SU-DHL-6 (cell line): ENCODE measurements around the gene SWSAP1.

Experiments used
- H2AFZ ChIP-seq: fragments of 200-600 bp; sonication (generic); 2 replicates; pipeline ENCODE4 v1.6.1; 2014; ENCODE audit warnings: low read depth, mild to moderate bottlenecking, moderate library complexity, mixed read lengths, antibody characterized with exemption, low read length; ENCODE audit not compliant: severe bottlenecking
- H3F3A ChIP-seq: fragments of 200-600 bp; shearing (Covaris generic); 2 replicates; pipeline ENCODE4 v1.6.0; 2016; ENCODE audit warnings: antibody characterized with exemption, mild to moderate bottlenecking; ENCODE audit not compliant: insufficient read depth
- H3K27ac ChIP-seq: fragments of 200-600 bp; sonication (generic); 2 replicates; pipeline ENCODE4 v1.5.1; 2016; ENCODE audit warnings: low read depth, mild to moderate bottlenecking, low read length, moderate library complexity, mixed read lengths
- H3K27me3 ChIP-seq: fragments of 200-600 bp; sonication (generic), shearing (Covaris generic); 2 replicates; pipeline ENCODE4 v1.6.0; 2014; ENCODE audit warnings: mild to moderate bottlenecking, low read length
- H3K36me3 ChIP-seq: fragments of 200-600 bp; sonication (generic); 2 replicates; pipeline ENCODE4 v1.6.1; 2014; ENCODE audit warnings: mild to moderate bottlenecking, low read length, mixed read lengths
- H3K4me2 ChIP-seq: fragments of 300-600, 200-600 bp; shearing (Covaris generic), sonication (generic); 2 replicates; pipeline ENCODE4 v1.6.0; 2014; ENCODE audit warnings: low read length, low read depth, mild to moderate bottlenecking; ENCODE audit not compliant: poor library complexity, severe bottlenecking
- H3K4me3 ChIP-seq: fragments of 200-600 bp; sonication (generic); 2 replicates; pipeline ENCODE4 v1.5.1; 2014; ENCODE audit warnings: antibody characterized with exemption, low read length, mild to moderate bottlenecking, mixed read lengths; ENCODE audit not compliant: insufficient read depth, poor library complexity, severe bottlenecking
- H3K79me2 ChIP-seq: fragments of 200-600 bp; sonication (generic); 2 replicates; pipeline ENCODE4 v1.6.1; 2014; ENCODE audit warnings: mild to moderate bottlenecking, low read length, moderate library complexity; ENCODE audit not compliant: insufficient read depth
- H3K9ac ChIP-seq: fragments of 200-600 bp; sonication (generic); 2 replicates; pipeline ENCODE4 v1.7.0; 2014; ENCODE audit warnings: mild to moderate bottlenecking, low read length
- H3K9me2 ChIP-seq: fragments of 200-600 bp; sonication (generic); replicated peaks from 2 replicates; pipeline ENCODE4 v1.6.1; 2014; ENCODE audit warnings: low read length; ENCODE audit not compliant: insufficient read depth
- H3K9me3 ChIP-seq: fragments of 200-600 bp; sonication (generic); 2 replicates; pipeline ENCODE4 v1.6.1; 2014; ENCODE audit warnings: low read length, mixed read lengths; ENCODE audit not compliant: insufficient read depth
- H4K20me1 ChIP-seq: fragments of 200-600 bp; sonication (generic); 2 replicates; pipeline ENCODE4 v1.6.1; 2014; ENCODE audit warnings: low read depth, mild to moderate bottlenecking, antibody characterized with exemption, low read length, moderate library complexity, mixed read lengths
- EZH2phosphoT487 ChIP-seq: fragments of 200-600 bp; sonication (generic), shearing (Covaris generic); conservative IDR thresholded peaks from 2 replicates; pipeline ENCODE4 v1.6.1; 2018; ENCODE audit warnings: mild to moderate bottlenecking, antibody characterized with exemption, low read length, moderate library complexity, mixed read lengths
- TF ChIP-seq, protein P1 (sequence below): fragments of 200-600 bp; sonication (generic); IDR thresholded peaks from one replicate; pipeline ENCODE4 v1.5.1; 2017; ENCODE audit warnings: antibody characterized with exemption, mild to moderate bottlenecking, low read length, moderate library complexity; ENCODE audit not compliant: insufficient read depth, poor library complexity, severe bottlenecking

SWSAP1 gene

DNA sequence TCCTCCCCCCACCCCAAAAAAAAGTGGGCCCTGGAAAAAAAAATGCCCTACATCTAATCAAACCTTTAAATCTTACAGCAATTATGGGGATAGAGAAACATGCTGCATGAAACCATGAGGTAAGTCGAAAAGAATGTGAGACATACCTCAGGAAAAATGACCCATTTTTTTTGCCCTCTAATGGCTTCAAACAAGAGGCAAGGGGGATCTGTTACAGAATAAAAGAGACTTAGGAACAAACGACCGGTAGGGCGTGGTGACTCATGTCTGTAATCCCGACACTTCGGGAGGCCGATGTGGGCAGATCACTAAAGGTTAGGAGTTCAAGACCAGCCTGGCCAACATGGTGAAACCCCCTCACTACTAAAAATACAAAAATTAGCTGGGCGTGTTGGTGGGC is 36.2 kb downstream of the SWSAP1 start:
- TF ChIP-seq EZH2phosphoT487: no peak
- TF ChIP-seq, protein P1, sequence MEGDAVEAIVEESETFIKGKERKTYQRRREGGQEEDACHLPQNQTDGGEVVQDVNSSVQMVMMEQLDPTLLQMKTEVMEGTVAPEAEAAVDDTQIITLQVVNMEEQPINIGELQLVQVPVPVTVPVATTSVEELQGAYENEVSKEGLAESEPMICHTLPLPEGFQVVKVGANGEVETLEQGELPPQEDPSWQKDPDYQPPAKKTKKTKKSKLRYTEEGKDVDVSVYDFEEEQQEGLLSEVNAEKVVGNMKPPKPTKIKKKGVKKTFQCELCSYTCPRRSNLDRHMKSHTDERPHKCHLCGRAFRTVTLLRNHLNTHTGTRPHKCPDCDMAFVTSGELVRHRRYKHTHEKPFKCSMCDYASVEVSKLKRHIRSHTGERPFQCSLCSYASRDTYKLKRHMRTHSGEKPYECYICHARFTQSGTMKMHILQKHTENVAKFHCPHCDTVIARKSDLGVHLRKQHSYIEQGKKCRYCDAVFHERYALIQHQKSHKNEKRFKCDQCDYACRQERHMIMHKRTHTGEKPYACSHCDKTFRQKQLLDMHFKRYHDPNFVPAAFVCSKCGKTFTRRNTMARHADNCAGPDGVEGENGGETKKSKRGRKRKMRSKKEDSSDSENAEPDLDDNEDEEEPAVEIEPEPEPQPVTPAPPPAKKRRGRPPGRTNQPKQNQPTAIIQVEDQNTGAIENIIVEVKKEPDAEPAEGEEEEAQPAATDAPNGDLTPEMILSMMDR: no peak
- H3K9me2 ChIP-seq: no peaks in the 10 kb centered on the region
- no peak overlapping the region for H3K4me2 ChIP-seq
- H3F3A ChIP-seq: no peaks in the 10 kb centered on the region
- no peak overlapping the region for H3K4me3 ChIP-seq
- H3K9me3 ChIP-seq: no peaks in the 10 kb centered on the region
- no peaks in the 10 kb centered on the region for H3K27me3 ChIP-seq
- H4K20me1 ChIP-seq: no peaks in the 10 kb centered on the region
- no peak overlapping the region for H3K27ac ChIP-seq
- H3K9ac ChIP-seq: no peak overlapping the region
- no peak overlapping the region for H2AFZ ChIP-seq
- no peaks in the 10 kb centered on the region for H3K79me2 ChIP-seq
- no peaks in the 10 kb centered on the region for H3K36me3 ChIP-seq

DNA sequence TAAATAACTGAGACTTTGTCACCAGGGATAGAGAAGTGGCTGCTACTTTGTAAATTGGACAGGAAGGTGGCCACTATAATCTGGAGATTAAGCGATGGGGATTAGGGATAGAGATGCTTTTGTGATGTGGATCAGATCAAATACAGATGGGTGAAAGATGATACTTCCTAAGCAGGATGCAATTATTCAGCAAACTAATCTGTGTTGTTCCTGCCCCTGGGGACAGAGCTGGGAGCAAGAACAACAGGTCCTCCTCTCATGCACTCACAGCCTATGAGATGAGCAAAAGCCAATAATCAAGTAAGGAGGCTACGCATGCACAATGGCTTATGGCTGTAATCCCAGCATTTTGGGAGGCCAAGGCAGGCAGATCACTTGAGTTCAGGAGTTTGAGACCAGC is 40.1 kb downstream of the SWSAP1 start:
- no peaks in the 10 kb centered on the region for H3K79me2 ChIP-seq
- H3K27ac ChIP-seq: no peak overlapping the region
- no peaks in the 10 kb centered on the region for H3K9me2 ChIP-seq
- H2AFZ ChIP-seq: no peak overlapping the region
- H3F3A ChIP-seq: no peaks in the 10 kb centered on the region
- H3K4me2 ChIP-seq: no peak overlapping the region
- no peaks in the 10 kb centered on the region for H3K36me3 ChIP-seq
- no peaks in the 10 kb centered on the region for H3K27me3 ChIP-seq
- H3K9me3 ChIP-seq: no peaks in the 10 kb centered on the region
- no peak overlapping the region for H3K4me3 ChIP-seq
- no peaks in the 10 kb centered on the region for H4K20me1 ChIP-seq
- no peak for TF ChIP-seq EZH2phosphoT487
- TF ChIP-seq, protein P1: no peak
- no peak overlapping the region for H3K9ac ChIP-seq

DNA sequence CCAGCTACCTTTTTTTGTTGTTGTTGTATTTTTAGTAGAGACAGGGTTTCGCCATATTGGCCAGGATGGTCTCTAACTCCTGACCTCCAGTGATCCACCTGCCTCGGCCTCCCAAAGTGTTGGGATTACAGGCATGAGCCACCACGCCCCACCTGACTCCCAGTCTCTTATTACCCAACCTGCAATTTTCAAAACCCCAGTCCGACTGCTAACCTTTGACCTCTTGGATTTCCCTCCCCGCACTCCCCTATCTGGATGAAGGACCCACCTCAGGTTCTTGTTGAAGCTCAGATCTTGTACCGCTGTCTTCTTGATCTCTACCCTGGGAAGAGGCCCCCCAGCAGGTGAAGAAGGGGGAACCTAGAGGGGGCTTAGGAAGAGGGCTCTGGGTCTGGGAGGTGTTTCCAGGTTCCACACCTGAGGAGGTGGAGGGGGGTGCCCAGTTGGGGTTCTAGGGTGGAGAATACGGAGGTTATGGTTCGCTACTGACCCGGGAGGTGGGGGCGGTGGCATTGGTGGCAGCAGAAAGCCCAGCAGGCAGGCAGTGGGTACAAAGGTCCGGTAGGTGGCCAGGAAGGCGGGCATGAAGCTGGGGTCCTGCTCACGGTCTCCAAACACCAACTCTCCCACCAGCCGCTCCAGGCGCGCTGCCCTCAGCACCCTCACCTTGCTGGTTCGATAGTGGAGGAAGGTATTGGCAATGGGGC is 42.0 kb downstream of the SWSAP1 start:
- no peaks in the 10 kb centered on the region for H3K27me3 ChIP-seq
- no peak overlapping the region for H2AFZ ChIP-seq
- H3K79me2 ChIP-seq: no peaks in the 10 kb centered on the region
- H3K9ac ChIP-seq: no peak overlapping the region
- H3K4me2 ChIP-seq: no peak overlapping the region
- no peaks in the 10 kb centered on the region for H3K9me3 ChIP-seq
- H3K36me3 ChIP-seq: no peaks in the 10 kb centered on the region
- TF ChIP-seq, protein P1: no peak
- TF ChIP-seq EZH2phosphoT487: no peak
- H4K20me1 ChIP-seq: no peaks in the 10 kb centered on the region
- H3F3A ChIP-seq: no peaks in the 10 kb centered on the region
- no peak overlapping the region for H3K4me3 ChIP-seq
- no peaks in the 10 kb centered on the region for H3K9me2 ChIP-seq
- no peak overlapping the region for H3K27ac ChIP-seq
